AG20443 (cell line): ENCODE measurements around the gene ADGRB3.
"Not testable (repeated sequence)": the region's sequence is repeated elsewhere in the genome, so short reads cannot be mapped to it uniquely, and the experiment has no call there.

Source experiments
- DNase-seq: peaks from one replicate; pipeline ENCODE4 v3.0.0; 2012; ENCODE audit warnings: low spot score, mixed read lengths

ADGRB3 gene

GRCh38 chr6:69427882-69428281 lies 792.8 kb downstream of the ADGRB3 start:
- no peak for DNase-seq

GRCh38 chr6:69432168-69432567 lies 797.1 kb downstream of the ADGRB3 start:
- not testable (repeated sequence) for DNase-seq

GRCh38 chr6:69433116-69433515 lies 798.0 kb downstream of the ADGRB3 start:
- DNase-seq: not testable (repeated sequence)

GRCh38 chr6:69438113-69438512 lies 803.0 kb downstream of the ADGRB3 start:
- no peak for DNase-seq
